ENCODE data around the gene IGSF22.

IGSF22 gene

GRCh38 chr11:18743365-18743764, 17.4 kb upstream of the IGSF22 start:
- DNase-seq, result no peak

DNA sequence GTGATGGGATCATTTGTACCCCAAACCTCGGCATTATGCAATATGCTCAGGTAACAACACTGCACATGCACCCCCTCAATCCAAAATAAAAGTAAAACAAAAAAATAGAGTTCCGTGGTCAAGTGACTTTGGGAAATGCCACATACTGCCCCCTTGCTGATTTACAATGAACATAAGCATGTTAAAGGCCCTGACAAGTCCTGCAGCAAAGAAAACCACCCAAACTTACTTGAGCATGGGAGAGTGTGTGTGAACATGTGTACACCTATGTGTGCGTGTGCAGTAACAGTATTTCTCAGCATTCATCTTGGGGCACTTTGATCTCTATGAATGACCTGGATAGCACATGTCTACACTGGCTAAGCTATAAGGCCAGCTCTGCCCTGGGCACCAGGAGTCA, 15.8 kb upstream of the IGSF22 start:
- DNase-seq, result no peak

GRCh38 chr11:18739685-18740084, 13.7 kb upstream of the IGSF22 start:
- no peak for DNase-seq

DNA sequence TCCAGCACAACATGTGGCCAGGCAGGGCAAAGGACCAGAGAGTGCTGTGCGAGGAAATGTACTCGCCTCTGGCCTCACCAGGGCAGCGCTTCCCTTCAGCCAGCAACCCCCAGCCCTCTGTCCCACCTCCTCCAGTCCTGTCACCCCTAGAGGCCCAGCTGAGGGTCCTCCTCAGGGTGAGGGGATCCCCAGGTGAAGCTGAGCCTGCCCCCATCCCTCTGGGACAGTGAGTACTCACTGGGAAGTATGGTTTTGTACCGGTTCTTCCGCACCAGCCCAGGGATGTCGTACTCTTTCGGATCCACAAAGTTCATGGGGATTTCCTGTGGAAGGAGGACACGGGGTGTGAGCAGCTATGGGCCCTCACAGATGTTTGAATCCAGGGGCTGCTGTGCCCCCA, 11.7 kb upstream of the IGSF22 start:
- no peak for DNase-seq

- no peak for DNase-seq
These were observed 10.7 kb upstream of the IGSF22 start for GRCh38 chr11:18736590-18737148.

DNA sequence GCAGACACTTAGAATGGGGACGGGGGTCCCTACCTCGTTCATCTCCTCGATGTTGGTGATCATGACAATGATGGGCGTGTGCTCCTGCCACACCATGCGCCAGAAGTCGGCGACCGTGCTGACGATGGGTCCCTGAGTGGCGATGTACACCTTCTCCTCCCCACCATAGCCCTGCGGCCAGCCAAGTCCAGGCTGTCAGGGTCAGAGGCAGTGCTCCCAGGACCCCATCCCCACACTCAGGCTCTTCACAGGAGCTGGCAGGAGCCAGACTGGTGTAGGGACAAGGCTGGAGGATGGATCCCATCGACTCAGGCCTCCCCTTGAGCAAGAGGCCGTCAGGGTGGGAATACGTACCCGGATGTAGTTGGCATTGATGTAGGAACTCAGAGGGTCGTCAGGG, 7.2 kb upstream of the IGSF22 start:
- no peak for DNase-seq

GRCh38 chr11:18731949-18732821, 6.2 kb upstream of the IGSF22 start:
- DNase-seq, result peak; percentile 77

- no peak for DNase-seq
These were observed 5.5 kb upstream of the IGSF22 start for GRCh38 chr11:18731441-18731840.

DNA sequence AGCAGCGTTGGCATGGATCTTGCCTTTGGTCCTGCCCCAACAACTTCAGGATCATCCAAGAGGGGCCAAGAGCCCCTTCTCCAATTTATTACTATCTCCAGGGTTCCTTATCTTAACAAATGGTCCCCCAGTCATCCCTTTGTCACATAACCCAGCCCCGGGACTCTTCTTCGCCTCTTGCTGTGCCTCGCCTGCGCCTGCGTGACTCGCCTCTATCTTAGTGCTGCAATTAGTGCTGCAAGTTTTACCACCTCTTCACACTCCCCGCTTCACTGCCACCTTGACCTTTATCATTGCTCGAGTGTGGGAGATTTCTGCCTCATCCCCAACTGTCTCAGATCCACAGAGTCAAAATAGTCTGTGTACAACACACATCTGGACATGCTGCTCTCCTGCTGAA, 4.0 kb upstream of the IGSF22 start:
- no peak for DNase-seq

DNA sequence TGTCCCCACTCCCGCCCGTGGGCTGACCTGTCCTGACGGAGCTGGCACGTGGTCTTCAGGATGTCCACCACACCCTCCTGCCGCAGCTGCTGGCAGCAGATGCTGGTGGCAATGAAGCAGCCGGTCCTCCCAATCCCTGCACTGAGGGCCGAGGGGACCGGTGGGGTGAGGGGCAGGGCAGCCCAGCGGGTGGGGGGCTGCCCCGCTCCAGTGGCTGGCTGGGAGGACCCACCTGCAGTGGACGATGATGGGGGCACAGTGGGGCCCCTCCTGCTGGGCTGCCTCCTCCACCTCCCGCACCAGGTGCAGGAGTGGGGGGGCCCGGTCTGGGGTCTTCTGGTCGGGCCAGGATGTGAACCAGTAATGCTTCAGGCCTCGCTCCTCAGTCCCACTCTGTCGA, 3.4 kb upstream of the IGSF22 start:
- DNase-seq, result no peak

DNA sequence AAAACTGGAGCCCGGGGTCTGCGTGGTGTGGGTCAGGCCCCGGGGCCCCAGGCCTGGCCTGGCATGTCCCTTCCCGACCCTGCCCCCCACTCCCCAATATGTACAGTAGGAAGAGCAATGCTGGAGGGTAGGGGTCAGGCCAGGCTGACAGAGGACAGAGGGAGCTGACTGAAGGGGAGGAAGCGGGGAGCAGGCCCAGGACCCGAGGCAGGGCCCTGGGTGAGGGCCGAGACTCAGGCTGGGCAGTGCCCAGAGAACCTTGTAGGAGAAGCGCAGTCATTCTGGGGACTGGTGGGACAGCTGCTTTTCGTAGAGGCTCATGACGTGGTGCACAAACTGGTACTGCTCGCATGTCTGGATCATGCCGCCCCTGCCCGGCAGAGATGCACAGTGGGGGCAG, 2.7 kb upstream of the IGSF22 start:
- no peak for DNase-seq

DNA sequence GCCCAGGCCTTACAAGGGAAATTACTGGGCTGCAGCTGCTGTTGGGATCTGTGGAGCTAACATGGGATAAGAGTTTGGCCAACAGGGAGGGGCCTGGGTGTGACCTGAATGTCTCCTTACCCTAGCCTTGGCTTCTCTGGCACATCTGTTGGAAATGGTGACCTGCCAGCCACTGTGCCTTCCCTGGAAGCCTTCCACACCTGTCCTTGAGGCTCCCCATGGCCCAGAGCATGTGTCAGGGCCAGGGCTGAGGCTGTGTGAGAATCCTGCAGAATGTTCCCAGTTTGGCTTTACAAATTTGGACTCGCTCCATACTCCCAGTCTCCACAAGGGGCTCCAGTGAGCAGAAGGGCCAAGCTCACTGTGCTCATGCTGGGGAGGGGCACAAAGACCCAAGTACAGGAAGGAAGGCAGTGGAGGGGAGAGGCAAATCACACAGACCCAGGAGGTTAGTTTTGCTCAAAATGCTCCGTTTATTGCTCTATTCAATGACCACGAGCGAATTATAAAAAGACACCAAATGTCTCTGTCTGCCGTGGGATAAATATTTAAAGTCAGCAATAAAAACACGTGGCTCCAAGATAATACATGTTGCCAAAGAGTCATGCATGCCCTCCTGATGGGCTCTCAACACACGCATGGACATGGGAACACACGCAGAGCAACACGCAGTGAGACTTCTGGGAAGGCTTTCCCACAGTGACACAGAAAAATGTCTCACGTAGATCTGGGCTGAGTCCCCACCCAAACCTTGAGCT, 1.7 kb upstream of the IGSF22 start:
- peak; percentile 54 for DNase-seq

GRCh38 chr11:18723991-18724390, 2.0 kb downstream of the IGSF22 start:
- no peak for DNase-seq

DNA sequence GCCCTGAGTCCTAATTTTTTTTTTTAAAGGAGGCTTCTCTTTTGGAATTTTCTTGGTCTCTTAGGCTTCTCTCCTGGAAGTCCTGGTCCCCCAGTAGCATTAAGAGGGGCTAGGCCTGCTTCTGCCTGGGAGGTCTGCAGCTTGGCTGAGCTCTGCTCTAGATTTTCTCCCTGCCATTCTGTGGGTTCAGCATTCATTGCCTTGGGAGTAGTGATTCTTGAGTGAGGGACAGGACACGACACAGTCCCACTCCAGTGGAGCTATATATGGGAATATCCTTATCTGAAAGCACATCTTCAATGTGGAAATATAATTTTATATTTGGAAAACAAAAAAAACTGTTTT, 3.7 kb downstream of the IGSF22 start:
- DNase-seq, result no peak

- DNase-seq, result peak; percentile 43
These were observed 4.3 kb downstream of the IGSF22 start for GRCh38 chr11:18721561-18722292.

DNA sequence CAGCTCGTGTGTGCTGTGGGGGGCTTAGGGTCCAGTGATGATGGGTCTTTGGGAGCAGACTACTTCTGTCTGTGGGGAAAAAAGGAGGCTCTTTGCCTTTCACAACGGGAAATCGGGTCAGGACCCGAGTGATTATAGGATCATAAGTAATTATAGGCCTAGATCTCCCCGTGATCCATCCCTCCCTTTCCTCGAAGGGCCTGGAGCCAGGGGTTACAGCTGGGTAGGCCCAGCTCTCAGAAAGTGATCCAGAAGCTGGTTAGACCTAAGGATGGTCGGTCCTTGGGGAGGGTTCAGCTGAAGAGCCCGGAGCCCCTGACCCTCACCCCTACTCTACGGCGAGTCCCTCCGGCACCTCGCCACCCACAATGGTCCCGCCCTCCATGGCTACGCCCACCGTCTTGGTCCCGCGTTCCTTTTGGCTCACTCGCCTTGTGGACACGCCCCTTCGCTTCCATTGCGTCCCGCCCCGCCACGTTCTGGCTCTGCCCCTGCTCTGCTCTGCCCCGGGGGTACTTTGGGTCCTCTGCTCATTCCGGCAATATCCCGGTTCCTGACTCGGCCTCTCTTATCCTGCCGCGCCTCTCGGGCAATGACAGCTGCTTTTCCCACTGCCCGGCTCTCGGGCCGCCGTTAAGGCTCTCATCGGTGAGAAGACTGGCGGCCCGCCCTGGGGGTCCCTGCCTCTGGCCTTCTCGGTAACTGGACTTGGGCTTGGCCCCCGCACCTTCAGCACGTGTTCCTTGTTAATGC, 5.0 kb downstream of the IGSF22 start:
- peak; percentile 90 for DNase-seq

- no peak for DNase-seq
These were observed 5.7 kb downstream of the IGSF22 start for GRCh38 chr11:18720091-18720807.

- no peak for DNase-seq
These were observed 10.5 kb downstream of the IGSF22 start for GRCh38 chr11:18715476-18715875.

DNA sequence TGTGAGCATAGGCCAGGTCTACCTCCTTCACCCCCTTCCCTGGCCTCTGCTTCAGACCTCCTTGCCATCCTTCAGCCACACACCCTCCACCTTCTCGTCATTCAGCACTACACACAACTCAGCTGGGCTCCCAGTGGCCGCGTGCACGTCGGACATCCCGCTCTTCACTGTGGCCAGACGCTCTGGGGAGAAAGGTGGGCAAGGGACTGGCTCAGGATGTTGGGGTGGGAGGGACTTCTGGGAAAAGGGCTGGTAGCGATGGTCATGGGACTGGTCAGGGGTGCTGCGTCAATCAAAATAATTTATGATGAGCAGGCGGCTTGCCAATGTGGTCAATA, 11.6 kb downstream of the IGSF22 start:
- DNase-seq, result no peak

- DNase-seq, result no peak
These were observed 12.1 kb downstream of the IGSF22 start for GRCh38 chr11:18713646-18714442.

DNA sequence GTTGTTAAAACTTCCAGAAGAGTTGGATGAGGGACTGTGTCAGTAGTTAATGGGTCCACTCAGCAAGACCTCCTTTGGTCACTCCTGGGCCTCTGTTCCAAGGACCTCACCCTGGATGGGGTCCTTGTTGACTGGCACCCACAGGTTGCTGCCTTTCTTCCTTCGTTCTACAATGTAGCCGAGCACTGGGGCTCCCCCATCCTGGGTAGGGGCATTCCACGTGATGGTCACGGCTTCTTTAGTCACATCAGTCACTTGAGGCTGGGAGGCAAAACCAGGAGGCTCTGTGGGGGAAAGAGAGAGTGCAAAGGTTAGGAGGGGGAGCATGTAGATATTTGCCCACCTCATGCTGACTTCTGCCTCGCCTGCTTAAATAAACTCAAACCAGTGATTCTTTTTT, 15.4 kb downstream of the IGSF22 start:
- DNase-seq, result no peak
